HG03565 (cell line): ENCODE results near the gene MYCBPAP.

ENCODE experiments used
- ATAC-seq: cut with Tn5 transposase; IDR thresholded peaks from one replicate; pipeline ENCODE4 v1.9.1; 2021; ENCODE audit warnings: mild to moderate bottlenecking, moderate library complexity; ENCODE audit not compliant: unreplicated experiment

The MYCBPAP gene

DNA sequence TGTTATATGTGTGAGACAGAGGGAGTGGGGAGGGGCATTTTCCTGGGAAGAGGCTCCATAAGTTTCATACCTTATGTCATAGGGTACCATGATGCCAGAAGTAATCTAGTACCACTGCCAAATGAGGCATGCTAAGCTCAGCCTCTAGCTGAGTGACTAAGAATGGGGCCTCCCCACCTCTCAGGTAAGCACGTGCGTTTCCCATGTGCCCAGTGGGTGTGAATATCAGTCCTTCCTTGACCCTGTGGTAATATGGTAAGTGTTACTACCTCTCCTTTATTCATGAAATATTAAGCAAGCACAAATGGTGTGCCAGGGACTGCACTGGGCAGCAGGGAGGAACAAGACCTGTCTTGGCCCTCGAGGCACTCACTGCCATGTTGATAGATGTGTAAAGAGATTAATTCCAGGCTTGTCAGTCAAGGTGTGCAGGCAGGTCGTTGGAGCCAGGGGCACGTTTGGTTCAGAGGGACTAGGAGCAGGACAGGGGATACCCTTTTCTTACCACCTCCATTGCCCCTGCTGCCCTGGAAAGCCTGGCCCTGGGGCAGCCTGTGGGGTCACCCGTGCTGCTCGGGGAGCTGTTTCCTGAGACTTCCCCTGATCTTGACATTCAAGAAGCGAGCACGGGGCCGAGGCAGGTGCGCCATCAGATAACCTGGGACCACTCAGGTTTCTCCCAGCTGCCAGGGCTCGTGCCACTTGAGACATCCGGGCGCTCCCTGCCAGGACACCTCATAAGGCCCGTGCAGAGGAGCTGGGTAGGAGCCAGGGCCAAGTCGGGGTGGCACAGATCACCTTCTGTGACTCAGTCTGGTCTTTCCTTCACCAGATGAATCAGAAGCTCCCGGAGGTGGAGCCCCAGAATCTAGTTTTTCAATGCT is 20.8 kb upstream of the MYCBPAP start:
- ATAC-seq = no peak

GRCh38 chr17:50488880-50489279 is 19.4 kb upstream of the MYCBPAP start:
- ATAC-seq = no peak

GRCh38 chr17:50491505-50491904 is 16.7 kb upstream of the MYCBPAP start:
- no peak for ATAC-seq

- no peak for ATAC-seq
These were observed 16.0 kb upstream of the MYCBPAP start for GRCh38 chr17:50492214-50492613.

DNA sequence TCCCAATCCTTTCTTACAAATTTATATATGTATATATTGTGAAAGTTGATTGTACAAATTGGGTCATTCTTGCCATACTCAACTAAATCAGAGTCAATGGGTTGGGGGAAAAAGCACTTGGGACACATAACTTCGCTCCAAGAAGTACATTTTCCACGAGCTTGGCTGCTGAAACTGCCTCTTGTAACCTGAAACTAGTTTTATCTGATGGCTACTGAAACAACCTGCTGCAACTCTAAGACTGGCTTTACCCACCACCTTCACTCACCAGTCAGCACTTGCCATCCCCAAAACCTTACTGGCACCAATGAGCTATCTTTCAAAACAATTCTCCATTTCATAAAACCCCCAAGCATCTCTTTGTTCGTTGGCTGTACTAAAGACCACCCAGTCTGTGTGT is 14.5 kb upstream of the MYCBPAP start:
- no peak for ATAC-seq

GRCh38 chr17:50495217-50495823 is 12.9 kb upstream of the MYCBPAP start:
- no peak for ATAC-seq

GRCh38 chr17:50495918-50496317 is 12.3 kb upstream of the MYCBPAP start:
- no peak for ATAC-seq

DNA sequence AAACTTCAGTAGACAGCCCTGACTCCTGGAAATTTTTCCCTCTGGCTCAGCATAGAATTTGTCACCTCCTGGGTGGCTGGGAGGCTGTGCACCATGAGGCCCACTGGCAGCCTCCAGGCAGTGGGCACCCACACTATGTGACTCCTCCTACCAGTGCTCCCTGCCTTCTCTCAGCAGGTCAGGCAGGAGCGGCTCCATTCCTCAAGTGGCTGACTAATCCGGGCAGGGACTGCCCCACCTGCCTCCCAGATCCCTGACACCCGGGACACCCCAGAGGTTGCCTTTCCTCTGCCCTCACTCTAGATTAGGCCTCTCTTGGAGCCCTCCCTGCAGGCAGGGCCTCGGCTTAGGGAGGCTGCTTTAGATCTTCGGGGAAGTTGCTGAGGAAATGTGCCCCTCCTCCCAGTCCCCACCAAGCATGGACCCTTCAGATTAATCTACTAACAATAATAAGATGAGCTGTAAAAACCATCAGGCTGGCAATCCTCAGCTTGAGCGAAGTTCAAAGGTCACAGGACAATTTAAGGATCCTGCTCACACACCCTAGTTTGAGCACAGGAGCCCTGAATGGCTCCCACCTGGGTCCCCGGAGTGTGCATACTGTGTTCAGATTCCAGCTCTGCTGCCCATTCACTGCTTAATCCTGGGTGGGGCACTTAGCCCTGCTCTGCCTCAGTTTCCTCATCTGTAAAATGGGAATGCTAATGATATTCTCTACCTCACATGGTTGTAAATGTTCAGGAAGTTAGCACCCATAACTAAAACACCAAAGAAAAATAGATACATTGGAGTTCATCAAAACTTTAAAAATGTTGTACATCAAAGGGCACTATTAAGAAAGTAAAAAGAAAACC is 10.0 kb upstream of the MYCBPAP start:
- ATAC-seq = no peak

DNA sequence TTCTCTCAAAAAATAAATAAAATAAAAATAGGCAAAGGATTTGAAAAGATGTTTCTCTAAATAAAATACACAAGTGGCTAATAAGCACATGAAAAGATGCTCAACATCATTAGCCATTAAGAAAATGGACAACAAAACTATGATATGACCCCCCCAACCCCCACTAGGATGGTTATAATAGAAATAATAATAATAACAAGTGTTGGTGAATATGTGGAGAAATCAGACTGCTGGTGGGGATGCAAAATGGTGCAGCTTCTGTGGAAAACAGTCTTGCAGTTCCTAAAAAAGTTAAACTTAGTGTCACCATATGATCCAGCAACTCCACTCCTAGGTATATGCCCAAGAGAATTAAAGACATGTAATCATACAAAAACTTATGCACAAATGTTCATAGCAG is 9.0 kb upstream of the MYCBPAP start:
- no peak for ATAC-seq

- no peak for ATAC-seq
These were observed 8.5 kb upstream of the MYCBPAP start for GRCh38 chr17:50499721-50500120.

- ATAC-seq = no peak
These were observed 7.2 kb upstream of the MYCBPAP start for GRCh38 chr17:50501054-50501453.

DNA sequence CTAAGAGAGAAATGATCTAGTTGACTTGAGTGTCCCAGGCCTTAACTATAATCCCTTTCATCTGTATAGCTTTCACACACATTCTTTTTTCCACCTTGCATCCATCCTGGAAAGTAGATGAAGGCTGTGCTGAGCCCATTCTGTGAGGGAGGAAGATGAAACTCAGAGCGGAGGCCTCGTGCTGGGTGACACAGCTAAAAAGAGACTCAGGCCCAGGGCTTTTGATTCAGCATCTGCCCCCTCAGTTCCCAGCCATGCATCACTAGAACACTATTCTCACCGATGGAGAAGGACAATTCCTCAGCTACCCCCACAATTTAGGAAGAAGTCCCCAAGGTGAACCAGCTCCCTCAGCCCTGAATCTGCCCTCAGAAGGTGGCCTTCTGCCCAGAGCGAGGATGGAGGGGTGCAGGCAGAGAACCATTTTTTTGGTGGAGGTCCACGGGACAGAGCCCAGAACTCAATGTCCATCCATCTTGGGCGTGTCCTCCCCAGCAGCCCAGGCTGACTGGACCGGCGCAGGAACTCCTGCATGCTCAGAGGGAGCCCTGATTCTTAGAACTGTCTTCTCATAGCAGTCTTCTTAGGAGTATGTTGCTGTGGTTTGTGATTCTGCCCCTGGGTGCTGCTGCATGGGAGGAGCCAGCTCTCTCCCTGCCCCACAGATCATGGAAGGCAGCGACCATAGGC is 5.8 kb upstream of the MYCBPAP start:
- no peak for ATAC-seq

- no peak for ATAC-seq
These were observed 2.6 kb upstream of the MYCBPAP start for GRCh38 chr17:50505591-50506130.

DNA sequence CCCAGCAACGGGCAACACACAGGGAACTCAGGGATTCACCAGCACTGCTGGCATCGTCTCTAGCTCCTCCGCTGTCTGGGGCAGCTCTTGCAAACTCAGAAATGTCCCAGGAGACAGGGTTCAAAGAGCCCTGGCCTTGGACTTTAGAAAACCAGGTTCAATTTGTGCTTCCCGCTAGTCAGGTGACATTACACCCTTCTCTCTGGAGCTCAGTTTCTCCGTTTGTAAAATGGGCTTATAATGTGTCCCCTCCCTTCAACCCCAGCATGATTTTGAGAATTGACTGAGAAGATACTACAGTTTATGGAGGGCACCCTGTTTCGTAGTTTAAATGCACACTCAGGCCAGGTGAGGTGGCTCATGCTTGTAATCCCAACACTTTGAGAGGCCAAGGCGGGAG is 1.9 kb upstream of the MYCBPAP start:
- ATAC-seq = no peak

DNA sequence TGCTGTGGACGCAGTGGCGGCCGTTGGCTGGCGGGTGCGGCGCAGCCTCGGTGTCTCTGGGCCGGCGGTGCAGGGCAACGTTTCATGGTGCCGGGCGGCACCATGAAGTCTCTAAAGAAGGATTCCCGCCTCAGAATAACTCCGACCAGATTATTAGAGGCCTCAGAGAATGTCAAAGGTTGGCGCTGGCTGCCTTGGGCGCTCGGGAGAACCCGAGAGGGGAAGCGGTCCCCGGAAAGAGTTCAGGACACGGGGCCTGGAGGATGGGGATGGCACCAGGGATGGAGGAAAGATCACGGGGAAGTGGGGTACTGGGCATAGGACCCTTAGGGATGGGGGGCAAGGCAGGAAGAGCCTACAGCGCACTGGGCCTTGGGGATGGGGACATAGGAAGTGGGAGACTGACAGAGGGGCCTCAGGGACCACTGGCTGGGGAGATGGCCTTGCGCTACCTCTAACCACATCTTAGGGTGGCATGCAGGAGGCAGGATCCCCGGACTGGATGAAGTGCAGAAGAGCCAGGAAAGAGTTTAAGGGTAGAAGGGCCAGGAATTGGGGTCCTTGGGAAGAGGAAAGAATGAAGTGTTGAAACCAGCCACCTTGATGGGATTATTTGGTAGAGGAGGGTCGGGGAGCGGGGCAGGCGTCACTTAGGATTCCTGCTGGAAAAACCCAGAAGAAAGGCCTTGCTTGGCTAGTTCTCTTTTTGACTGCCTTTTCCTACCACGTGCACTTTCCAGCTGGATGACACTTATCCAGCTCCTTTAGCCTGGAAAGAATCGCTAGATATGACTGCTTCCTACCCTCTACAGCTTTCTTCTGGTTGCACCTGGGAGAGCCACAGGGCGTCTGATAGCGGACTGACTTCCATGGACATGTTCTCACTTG is 578 bp downstream of the MYCBPAP start:
- no peak for ATAC-seq

DNA sequence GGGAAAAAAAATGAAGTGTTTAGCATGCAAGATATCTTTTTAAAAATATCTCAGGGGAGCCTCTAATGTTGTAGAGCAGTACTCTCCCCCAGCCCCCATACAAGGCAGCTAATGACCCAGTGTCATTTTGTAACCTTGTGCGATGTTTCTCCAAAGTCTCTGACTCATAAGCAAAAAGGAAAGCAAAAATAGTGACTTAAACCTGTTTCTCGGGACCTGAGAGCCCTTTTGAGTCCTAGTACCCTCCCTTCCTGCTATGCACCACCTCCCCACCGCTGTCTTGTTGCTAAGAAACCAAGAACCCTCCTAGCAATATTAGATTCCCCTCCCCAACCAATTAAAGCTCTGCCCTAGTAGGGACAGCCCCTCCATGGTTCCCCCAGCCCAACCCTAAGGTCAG is 2.8 kb downstream of the MYCBPAP start:
- ATAC-seq = peak; percentile 81

- no peak for ATAC-seq
These were observed 5.3 kb downstream of the MYCBPAP start for GRCh38 chr17:50513495-50513894.

GRCh38 chr17:50514388-50514787 is 6.1 kb downstream of the MYCBPAP start:
- no peak for ATAC-seq

GRCh38 chr17:50514936-50515702 is 6.9 kb downstream of the MYCBPAP start:
- ATAC-seq = no peak
